Calu3 (cell line): ENCODE results near the gene SCAMP4. TPM values are rescaled to one million over a fixed set of nuclear protein-coding genes. Genes with fewer than 3 reads are reported as not detected.

ENCODE experiments used
- BruUV-seq: library from RNA; stranded (reverse); fragments of 400-500 nt; replicated peaks from 2 replicates; lab custom pipeline; 2021; lab: Mats Ljungman, UMichigan
- CTCF ChIA-PET: fragments of 300-600 bp; sonication (Branson Sonifier 250); formaldehyde crosslinking; loops from one replicate; lab custom pipeline; 2022; ENCODE audit warnings: antibody characterized with exemption; lab: Charles Lee
- DNase-seq: peaks from one replicate; pipeline ENCODE4 v3.0.0; 2022
- H3K27ac Mint-ChIP-seq: one replicate; pipeline ENCODE4 v1.8.0; 2022; ENCODE audit warnings: mixed read lengths; ENCODE audit not compliant: unreplicated experiment
- H3K27me3 Mint-ChIP-seq: one replicate; pipeline ENCODE4 v1.8.0; 2022; ENCODE audit warnings: mixed read lengths; ENCODE audit not compliant: unreplicated experiment
- H3K36me3 Mint-ChIP-seq: one replicate; pipeline ENCODE4 v1.8.0; 2022; ENCODE audit warnings: mild to moderate bottlenecking, moderate library complexity, mixed read lengths; ENCODE audit not compliant: insufficient read depth, unreplicated experiment
- H3K4me1 Mint-ChIP-seq: one replicate; pipeline ENCODE4 v1.8.0; 2022; ENCODE audit warnings: mild to moderate bottlenecking, low read depth, mixed read lengths; ENCODE audit not compliant: unreplicated experiment
- H3K4me3 Mint-ChIP-seq: one replicate; pipeline ENCODE4 v1.8.0; 2022; ENCODE audit warnings: mild to moderate bottlenecking, low read depth, moderate library complexity, mixed read lengths; ENCODE audit not compliant: unreplicated experiment
- H3K9me3 Mint-ChIP-seq: one replicate; pipeline ENCODE4 v1.8.0; 2022; ENCODE audit warnings: low read depth, mixed read lengths; ENCODE audit not compliant: unreplicated experiment
- CTCF ChIP-seq: fragments of 200-600 bp; IDR thresholded peaks from one replicate; pipeline ENCODE4 v1.8.0; 2022; ENCODE audit warnings: antibody characterized with exemption; ENCODE audit not compliant: unreplicated experiment
- intact Hi-C: fragments of 100-400 bp; cut with micrococcal nuclease; formaldehyde crosslinking; loops from one replicate; pipeline ENCODE4 v1.10.0; 2022; ENCODE audit not compliant: unreplicated experiment
- total RNA-seq: library from RNA; stranded (reverse); gene quantifications from 2 replicates; pipeline ENCODE4 v1.2.3, GENCODE V29; 2022

Gene SCAMP4
- total RNA-seq, 1 experiment from 2014 or later = 64.2 TPM

GRCh38 chr19:1857648-1858326, 47.4 kb upstream of the SCAMP4 start:
- no peak for TF ChIP-seq CTCF
- DNase-seq = no peak
- intact Hi-C loops = no loop called here
- CTCF ChIA-PET = interaction anchor here (0.7 kb wide), 1 partner anchor 539 kb away, joined by 6 read pairs; no protein-coding TSS in a partner anchor
- Mint-ChIP-seq H3K4me3 (no peak overlapping the region), H3K27ac (no peak overlapping the region), H3K4me1 (no peaks in the 10 kb centered on the region), H3K27me3 (no peaks in the 10 kb centered on the region), H3K36me3 (peaks cover 32% of the 10 kb centered on the region), H3K9me3 (no peaks in the 10 kb centered on the region)
- no TSS peak for BruUV-seq

- Mint-ChIP-seq H3K27ac (no peak overlapping the region), H3K9me3 (no peaks in the 10 kb centered on the region), H3K27me3 (no peaks in the 10 kb centered on the region), H3K36me3 (peaks cover 29% of the 10 kb centered on the region), H3K4me3 (peak overlapping the region; percentile 83), H3K4me1 (no peaks in the 10 kb centered on the region)
- DNase-seq = no peak
- BruUV-seq = no TSS peak
- CTCF ChIA-PET = no interaction called here
- no peak for TF ChIP-seq CTCF
- intact Hi-C loops = no loop called here
Measured at GRCh38 chr19:1858412-1859081, 46.7 kb upstream of the SCAMP4 start.

GRCh38 chr19:1859331-1859781, 45.8 kb upstream of the SCAMP4 start:
- no TSS peak for BruUV-seq
- Mint-ChIP-seq H3K27ac (no peak overlapping the region), H3K27me3 (no peaks in the 10 kb centered on the region), H3K4me3 (peak overlapping the region; percentile 83), H3K36me3 (peaks cover 35% of the 10 kb centered on the region), H3K9me3 (no peaks in the 10 kb centered on the region), H3K4me1 (no peaks in the 10 kb centered on the region)
- no peak for TF ChIP-seq CTCF
- CTCF ChIA-PET = no interaction called here
- DNase-seq = no peak
- intact Hi-C loops = no loop called here

GRCh38 chr19:1860042-1860775, 45.0 kb upstream of the SCAMP4 start:
- Mint-ChIP-seq H3K4me1 (no peaks in the 10 kb centered on the region), H3K27ac (no peak overlapping the region)
- peak; percentile 62 for DNase-seq

More at GRCh38 chr19:1860042-1860775, 45.0 kb upstream of the SCAMP4 start:
- no TSS peak for BruUV-seq
- H3K27me3 Mint-ChIP-seq = no peaks in the 10 kb centered on the region
- H3K36me3 Mint-ChIP-seq = peaks cover 41% of the 10 kb centered on the region
- peak overlapping the region; percentile 83 for H3K4me3 Mint-ChIP-seq
- no peak for TF ChIP-seq CTCF
- H3K9me3 Mint-ChIP-seq = no peaks in the 10 kb centered on the region
- intact Hi-C loops = no loop called here
- CTCF ChIA-PET = interaction anchor here (0.6 kb wide), 1 partner anchor 282 kb away, joined by 9 read pairs; no protein-coding TSS in a partner anchor
